HL-60 (cell line): ENCODE measurements around the gene SIGLEC6.

Experiments
- DNase-seq, 2 experiments: peaks; one replicate each; pipeline ENCODE4 v3.0.0-alpha.2; 2010 to 2020; ENCODE audit warnings: low read depth in 1 of 2, low spot score in 1 of 2
- H3K27ac ChIP-seq: fragments of 250-450 bp; sonication (Bioruptor Pico); replicated peaks from 2 replicates; pipeline ENCODE4 v1.5.1; 2020; ENCODE audit warnings: mild to moderate bottlenecking, moderate library complexity
- H3K27me3 ChIP-seq: fragments of 250-450 bp; sonication (Bioruptor Pico); 2 replicates; pipeline ENCODE4 v1.5.1; 2021; ENCODE audit warnings: mild to moderate bottlenecking, moderate library complexity; ENCODE audit not compliant: insufficient read depth, poor library complexity, severe bottlenecking
- H3K4me3 ChIP-seq: replicated peaks from 2 replicates; pipeline ENCODE4 v1.5.1; 2011; ENCODE audit warnings: mild to moderate bottlenecking, control low read depth, low read length; ENCODE audit not compliant: insufficient read depth
- GABPA ChIP-seq: IDR thresholded peaks from 2 replicates; pipeline ENCODE4 v1.6.1; 2012; ENCODE audit warnings: low read depth
- POLR2AphosphoS5 ChIP-seq: IDR thresholded peaks from 2 replicates; pipeline ENCODE4 v1.6.1; 2012; ENCODE audit warnings: low read depth
- SPI1 ChIP-seq: IDR thresholded peaks from 2 replicates; pipeline ENCODE4 v1.6.1; 2012; ENCODE audit warnings: low read depth, mild to moderate bottlenecking, borderline replicate concordance
- TF ChIP-seq, protein P1 (sequence below): IDR thresholded peaks from one replicate; pipeline ENCODE4 v1.5.1; 2011; ENCODE audit warnings: low read length, control low read depth, inconsistent platforms; ENCODE audit not compliant: insufficient read depth
- TF ChIP-seq, protein P2 (sequence below): IDR thresholded peaks from 2 replicates; pipeline ENCODE4 v1.6.1; 2012; ENCODE audit warnings: low read depth; ENCODE audit not compliant: insufficient replicate concordance

The SIGLEC6 gene

DNA sequence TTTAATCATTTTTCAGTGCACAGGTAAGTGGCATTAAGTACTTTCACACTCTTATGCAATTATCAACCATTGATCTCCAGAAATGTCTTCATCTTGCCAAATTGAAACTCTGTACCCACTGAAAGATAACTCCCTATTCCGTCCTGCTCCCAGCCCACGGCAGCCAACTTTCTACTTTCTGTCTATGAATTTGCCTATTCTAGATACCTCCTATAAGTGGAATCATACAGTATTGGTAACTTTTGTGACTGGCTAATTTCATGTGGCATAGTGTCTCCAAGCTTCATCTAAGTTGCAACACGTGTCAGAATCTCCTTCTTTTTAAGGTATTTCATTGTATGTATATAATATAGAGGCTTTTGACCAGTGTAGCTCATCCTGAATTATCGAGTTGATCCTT is 58.9 kb downstream of the SIGLEC6 start:
- TF ChIP-seq, protein P1, sequence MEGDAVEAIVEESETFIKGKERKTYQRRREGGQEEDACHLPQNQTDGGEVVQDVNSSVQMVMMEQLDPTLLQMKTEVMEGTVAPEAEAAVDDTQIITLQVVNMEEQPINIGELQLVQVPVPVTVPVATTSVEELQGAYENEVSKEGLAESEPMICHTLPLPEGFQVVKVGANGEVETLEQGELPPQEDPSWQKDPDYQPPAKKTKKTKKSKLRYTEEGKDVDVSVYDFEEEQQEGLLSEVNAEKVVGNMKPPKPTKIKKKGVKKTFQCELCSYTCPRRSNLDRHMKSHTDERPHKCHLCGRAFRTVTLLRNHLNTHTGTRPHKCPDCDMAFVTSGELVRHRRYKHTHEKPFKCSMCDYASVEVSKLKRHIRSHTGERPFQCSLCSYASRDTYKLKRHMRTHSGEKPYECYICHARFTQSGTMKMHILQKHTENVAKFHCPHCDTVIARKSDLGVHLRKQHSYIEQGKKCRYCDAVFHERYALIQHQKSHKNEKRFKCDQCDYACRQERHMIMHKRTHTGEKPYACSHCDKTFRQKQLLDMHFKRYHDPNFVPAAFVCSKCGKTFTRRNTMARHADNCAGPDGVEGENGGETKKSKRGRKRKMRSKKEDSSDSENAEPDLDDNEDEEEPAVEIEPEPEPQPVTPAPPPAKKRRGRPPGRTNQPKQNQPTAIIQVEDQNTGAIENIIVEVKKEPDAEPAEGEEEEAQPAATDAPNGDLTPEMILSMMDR: no peak
- TF ChIP-seq, protein P2, sequence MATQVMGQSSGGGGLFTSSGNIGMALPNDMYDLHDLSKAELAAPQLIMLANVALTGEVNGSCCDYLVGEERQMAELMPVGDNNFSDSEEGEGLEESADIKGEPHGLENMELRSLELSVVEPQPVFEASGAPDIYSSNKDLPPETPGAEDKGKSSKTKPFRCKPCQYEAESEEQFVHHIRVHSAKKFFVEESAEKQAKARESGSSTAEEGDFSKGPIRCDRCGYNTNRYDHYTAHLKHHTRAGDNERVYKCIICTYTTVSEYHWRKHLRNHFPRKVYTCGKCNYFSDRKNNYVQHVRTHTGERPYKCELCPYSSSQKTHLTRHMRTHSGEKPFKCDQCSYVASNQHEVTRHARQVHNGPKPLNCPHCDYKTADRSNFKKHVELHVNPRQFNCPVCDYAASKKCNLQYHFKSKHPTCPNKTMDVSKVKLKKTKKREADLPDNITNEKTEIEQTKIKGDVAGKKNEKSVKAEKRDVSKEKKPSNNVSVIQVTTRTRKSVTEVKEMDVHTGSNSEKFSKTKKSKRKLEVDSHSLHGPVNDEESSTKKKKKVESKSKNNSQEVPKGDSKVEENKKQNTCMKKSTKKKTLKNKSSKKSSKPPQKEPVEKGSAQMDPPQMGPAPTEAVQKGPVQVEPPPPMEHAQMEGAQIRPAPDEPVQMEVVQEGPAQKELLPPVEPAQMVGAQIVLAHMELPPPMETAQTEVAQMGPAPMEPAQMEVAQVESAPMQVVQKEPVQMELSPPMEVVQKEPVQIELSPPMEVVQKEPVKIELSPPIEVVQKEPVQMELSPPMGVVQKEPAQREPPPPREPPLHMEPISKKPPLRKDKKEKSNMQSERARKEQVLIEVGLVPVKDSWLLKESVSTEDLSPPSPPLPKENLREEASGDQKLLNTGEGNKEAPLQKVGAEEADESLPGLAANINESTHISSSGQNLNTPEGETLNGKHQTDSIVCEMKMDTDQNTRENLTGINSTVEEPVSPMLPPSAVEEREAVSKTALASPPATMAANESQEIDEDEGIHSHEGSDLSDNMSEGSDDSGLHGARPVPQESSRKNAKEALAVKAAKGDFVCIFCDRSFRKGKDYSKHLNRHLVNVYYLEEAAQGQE: no peak
- TF ChIP-seq SPI1: no peak
- TF ChIP-seq GABPA: no peak
- no peak for TF ChIP-seq POLR2AphosphoS5

DNA sequence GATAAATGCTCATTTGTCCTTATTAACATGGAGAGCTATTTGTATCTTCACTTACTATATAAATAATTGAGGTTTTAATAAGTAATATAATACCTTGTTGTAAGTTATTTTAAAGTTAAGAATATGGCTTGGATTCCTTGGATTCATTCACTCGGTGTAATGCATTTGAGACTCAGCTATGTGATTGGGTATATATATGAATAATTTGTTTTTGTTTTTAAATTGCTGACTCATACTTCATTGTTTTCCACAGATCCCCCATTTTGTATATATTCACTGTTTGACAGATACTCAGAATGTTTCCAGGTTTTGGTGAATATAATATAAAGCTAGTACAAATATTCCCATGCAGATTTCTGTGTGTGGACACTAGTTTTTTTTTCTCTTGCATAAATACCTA is 59.9 kb downstream of the SIGLEC6 start:
- TF ChIP-seq SPI1 (no peak), GABPA (no peak), POLR2AphosphoS5 (no peak)
- TF ChIP-seq, protein P2: no peak
- TF ChIP-seq, protein P1: no peak
- no peak for DNase-seq
- Histone ChIP-seq H3K27me3 (no peaks in the 10 kb centered on the region), H3K4me3 (no peak overlapping the region), H3K27ac (no peak overlapping the region)

More for the DNA sequence above, 58.9 kb downstream of the SIGLEC6 start:
- DNase-seq: no peak
- Histone ChIP-seq H3K4me3 (no peak overlapping the region), H3K27me3 (no peaks in the 10 kb centered on the region), H3K27ac (no peak overlapping the region)

DNA sequence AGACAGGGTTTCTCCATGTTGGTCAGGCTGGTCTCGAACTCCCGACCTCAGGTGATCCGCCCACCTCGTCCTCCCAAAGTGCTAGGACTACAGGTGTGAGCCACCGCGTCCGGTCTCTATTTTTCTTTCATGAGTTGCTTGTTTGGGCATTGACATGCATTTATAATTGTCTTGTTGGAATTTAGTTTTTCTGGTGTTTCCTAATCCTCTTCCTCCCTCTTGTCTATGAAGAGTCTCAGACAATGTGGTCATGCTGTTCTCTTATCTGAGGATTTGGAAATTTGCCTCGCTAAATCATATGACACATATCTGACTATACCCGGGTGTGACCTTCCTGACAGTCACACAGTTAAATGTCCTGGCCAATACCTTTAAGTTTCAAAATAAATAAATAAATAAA is 60.5 kb downstream of the SIGLEC6 start:
- DNase-seq: no peak
- no peaks in the 10 kb centered on the region for H3K27me3 ChIP-seq
- H3K4me3 ChIP-seq: no peak overlapping the region
- no peak for TF ChIP-seq SPI1
- TF ChIP-seq POLR2AphosphoS5: no peak
- TF ChIP-seq, protein P1: no peak
- no peak for TF ChIP-seq GABPA
- TF ChIP-seq, protein P2: no peak
- H3K27ac ChIP-seq: no peak overlapping the region
